NCI-H2029 treated with DMSO at 0.1 percent for 48 hours (cell line): ENCODE data around the gene OR14I1.
"Not testable (repeated sequence)": the region's sequence is repeated elsewhere in the genome, so short reads cannot be mapped to it uniquely, and the experiment has no call there.

ENCODE experiments used
- DNase-seq: peaks from one replicate; lab custom pipeline; 2025; lab: John Stamatoyannopoulos, UW

OR14I1 gene

GRCh38 chr1:248686815-248687214 is 15.8 kb downstream of the OR14I1 start:
- no peak for DNase-seq

- DNase-seq = no peak
Measured at GRCh38 chr1:248681651-248682050, 20.9 kb downstream of the OR14I1 start.

GRCh38 chr1:248670003-248670402 is 32.6 kb downstream of the OR14I1 start:
- DNase-seq = no peak

GRCh38 chr1:248663453-248664328 is 38.9 kb downstream of the OR14I1 start:
- not testable (repeated sequence) for DNase-seq

- not testable (repeated sequence) for DNase-seq
Measured at GRCh38 chr1:248656797-248657196, 45.8 kb downstream of the OR14I1 start.

GRCh38 chr1:248655354-248655753 is 47.2 kb downstream of the OR14I1 start, which contains the start of gene OR2T27:
OR2T27 (minus strand) TSS chr1:248655528; CDS start chr1:248650884, 4,644 bp downstream.
- not testable (repeated sequence) for DNase-seq
